NCI-H510A treated with DMSO at 0.1 percent for 48 hours (cell line): ENCODE data around the gene SPSB2.
"Not testable (repeated sequence)": the region's sequence is repeated elsewhere in the genome, so short reads cannot be mapped to it uniquely, and the experiment has no call there.

Source experiments
- DNase-seq: peaks from one replicate; lab custom pipeline; 2025; lab: John Stamatoyannopoulos, UW

Gene SPSB2

GRCh38 chr12:6873094-6874014, at the start of gene SPSB2:
Gene SPSB2 (minus strand): TSS chr12:6873303. CDS start chr12:6872901, 402 bp downstream.
- DNase-seq, result peak; percentile 81

DNA sequence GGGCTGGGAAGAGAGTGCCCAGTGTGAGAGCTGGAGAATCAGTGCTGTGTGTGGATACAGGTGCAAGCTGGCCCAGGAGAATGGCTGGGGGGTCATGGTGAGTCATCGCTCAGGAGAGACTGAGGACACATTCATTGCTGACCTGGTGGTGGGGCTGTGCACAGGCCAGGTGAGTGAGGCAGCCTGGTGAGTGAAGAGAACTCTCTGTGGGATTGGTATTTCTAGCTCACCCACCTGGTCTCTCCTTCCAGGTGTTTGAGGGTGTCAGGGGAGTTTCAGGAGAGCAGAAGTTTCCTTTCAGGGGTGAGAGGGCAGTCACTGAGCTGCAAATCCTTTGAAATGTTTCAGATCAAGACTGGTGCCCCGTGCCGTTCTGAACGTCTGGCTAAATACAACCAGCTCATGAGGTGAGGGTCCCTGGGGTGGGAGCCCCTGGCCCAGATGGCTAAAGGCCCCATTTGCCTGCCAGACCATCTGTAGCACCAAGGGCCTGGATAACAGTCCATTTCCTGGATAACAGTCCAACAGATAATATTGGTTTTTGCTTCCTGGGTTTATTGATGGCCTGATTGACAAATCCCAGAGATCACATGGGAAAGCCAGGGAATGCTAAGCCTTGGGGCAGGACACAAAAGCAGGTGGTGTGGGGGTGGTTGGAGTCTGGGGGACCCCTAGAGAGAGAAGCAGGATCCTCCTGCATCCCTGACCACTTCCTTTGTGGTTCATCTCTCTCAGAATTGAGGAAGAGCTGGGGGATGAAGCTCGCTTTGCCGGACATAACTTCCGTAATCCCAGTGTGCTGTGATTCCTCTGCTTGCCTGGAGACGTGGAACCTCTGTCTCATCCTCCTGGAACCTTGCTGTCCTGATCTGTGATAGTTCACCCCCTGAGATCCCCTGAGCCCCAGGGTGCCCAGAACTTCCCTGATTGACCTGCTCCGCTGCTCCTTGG, 49.2 kb upstream of the SPSB2 start:
- DNase-seq, result no peak

DNA sequence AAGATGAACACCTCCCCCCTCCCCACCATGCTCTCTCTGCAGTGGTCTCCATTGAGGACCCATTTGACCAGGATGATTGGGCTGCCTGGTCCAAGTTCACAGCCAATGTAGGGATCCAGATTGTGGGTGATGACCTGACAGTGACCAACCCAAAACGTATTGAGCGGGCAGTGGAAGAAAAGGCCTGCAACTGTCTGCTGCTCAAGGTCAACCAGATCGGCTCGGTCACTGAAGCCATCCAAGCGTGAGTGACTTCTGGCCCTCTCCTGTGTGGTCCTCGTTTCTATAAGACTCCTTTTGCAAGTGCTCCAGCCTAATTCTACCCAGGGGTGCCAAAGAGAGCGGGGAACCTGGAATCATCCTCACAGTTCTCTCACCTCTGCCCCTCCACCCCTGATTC, 48.4 kb upstream of the SPSB2 start:
- no peak for DNase-seq

DNA sequence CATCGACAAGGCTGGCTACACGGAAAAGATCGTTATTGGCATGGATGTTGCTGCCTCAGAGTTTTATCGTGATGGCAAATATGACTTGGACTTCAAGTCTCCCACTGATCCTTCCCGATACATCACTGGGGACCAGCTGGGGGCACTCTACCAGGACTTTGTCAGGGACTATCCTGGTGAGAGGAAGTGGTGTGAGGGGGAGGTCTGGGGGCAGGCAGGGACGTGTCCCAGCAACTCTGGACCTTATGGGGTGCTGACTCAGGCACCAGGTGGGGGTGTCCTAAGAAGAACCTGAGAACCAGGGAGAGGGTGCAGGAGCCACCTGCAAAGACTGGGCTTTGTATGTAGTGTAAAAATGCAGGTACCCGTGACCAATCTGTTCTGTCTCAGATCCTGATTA, 46.5 kb upstream of the SPSB2 start:
- DNase-seq, result no peak

DNA sequence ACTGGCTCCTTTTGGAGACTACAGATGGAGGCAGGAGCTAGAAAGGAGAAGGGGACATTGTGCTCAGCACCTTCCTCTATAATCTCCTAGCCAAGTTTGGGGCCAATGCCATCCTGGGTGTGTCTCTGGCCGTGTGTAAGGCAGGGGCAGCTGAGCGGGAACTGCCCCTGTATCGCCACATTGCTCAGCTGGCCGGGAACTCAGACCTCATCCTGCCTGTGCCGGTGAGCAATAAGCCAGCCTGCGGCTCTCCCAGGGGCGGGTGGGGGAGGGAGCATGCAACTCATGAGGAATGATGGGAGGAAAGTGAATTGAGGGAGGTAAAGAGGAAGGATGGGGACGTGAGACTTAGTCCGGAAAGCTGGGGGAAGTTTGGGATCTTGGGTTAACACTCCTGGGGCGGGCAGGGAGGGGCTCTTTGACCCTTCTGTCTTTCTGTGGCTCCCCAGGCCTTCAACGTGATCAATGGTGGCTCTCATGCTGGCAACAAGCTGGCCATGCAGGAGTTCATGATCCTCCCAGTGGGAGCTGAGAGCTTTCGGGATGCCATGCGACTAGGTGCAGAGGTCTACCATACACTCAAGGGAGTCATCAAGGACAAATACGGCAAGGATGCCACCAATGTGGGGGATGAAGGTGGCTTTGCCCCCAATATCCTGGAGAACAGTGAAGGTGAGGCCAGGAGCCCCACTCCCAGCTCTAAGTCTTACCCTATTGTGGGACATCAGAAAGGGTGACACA, 44.6 kb upstream of the SPSB2 start:
- no peak for DNase-seq

- no peak for DNase-seq
Measured at GRCh38 chr12:6916426-6917200, 43.5 kb upstream of the SPSB2 start.

- no peak for DNase-seq
Measured at GRCh38 chr12:6915789-6916285, 42.7 kb upstream of the SPSB2 start.

DNA sequence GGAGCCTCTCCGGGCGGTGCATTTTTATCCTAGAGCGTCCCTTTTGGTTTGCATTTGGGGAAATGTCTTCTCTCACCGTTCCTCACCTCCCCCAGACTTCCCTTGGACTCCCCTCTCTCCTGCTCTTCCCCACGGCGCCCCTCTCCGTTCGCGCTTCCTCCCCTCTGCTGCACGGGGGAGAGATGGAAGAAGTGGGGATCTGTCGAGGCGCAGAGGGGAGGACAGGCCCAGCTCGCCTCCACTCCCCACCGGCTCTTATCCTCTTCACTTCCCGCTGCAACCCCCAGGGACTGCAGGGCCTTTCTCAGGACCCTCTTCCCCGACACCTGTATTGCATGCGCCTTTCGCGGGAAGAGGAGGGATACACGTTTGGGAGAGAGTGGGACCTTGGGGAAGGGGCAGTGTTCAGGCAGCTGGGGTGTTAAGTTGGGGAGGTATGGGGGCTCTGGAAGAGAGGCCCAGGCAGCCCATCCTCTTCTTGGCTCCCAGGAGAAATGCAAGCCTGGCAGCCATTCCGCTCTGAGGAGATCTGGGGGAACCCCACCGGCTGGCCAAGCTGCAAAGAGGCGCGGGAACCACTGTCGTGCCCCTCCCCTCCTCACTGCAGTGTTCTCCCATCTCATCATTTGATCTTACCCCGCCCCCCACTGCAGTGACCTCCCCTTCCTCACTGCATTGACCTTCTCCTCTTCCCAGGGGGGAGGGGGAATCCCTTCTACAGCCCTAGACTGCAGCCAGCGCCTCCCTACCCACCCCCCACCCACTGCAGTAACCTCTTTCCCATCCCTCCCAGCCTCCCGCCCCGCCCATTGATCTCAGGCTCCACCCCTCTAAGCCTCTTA, 42.1 kb upstream of the SPSB2 start:
- no peak for DNase-seq

GRCh38 chr12:6914246-6914946, 41.3 kb upstream of the SPSB2 start, which contains the start of gene ENO2:
Gene ENO2 (plus strand): TSS chr12:6914580. CDS start chr12:6915833, 1,253 bp downstream.
- DNase-seq, result peak; percentile 30

DNA sequence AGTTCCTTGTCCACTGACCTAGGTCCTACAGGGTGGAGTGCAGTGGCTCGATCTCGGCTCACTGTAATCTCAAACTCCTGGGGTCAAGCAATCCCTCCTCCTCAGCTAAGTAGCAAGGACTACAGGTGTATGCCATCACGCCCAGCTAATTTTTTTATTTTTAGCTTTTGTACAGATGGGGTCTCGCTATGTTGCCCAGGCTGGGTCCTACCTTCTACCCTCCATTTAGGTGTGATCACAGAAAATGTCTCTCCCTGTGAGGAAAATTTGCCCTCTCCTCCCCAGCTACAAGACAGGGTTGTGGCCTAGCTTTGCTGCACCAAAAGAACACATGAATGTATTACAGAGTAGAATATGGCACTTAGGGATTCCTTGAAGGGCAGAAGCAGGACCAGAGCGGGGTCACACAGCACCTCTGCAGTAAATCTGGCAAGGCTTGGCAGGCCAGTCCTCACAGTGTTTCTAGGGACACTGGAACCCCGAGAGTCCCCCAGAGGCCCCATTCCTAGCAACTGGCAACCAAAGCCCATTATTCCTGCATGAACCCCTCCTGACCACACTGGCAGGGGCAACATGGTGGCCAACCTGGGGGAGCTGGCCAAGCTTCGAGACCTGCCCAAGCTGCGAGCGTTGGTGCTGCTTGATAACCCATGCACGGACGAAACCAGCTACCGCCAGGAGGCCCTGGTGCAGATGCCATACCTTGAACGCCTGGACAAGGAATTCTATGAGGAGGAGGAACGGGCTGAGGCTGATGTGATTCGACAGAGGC, 39.2 kb upstream of the SPSB2 start:
- no peak for DNase-seq

DNA sequence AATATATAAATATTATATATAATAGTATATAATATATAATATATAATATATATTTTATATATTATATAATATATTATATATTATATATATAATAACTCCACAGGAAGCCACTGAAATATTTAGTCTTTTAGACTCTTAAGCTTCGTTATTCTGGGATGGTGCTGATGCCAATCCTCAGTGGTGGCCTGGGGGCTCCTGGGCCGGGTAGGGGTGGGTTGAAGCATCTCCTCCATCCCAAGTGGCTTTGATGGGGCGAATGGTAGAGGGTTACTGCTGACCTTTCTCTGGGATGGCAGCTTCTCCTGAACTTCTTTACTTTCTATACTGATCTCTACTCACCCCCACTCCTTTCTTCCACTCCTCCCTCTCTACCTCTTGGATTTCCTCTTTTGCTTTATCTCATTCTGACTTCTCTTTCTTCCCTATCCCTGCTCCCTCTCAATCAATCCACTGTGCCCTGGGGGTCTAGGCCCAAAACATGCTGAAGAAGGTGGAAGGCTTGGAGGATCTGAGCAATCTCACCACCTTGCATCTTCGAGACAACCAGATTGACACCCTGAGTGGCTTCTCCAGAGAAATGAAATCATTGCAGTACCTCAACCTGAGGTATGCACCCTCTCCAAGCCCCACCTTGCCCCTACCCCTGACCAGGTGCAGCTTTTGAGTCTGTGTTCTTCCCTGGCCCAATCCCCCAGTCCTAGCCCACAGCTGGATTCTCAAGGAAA, 36.5 kb upstream of the SPSB2 start:
- no peak for DNase-seq

DNA sequence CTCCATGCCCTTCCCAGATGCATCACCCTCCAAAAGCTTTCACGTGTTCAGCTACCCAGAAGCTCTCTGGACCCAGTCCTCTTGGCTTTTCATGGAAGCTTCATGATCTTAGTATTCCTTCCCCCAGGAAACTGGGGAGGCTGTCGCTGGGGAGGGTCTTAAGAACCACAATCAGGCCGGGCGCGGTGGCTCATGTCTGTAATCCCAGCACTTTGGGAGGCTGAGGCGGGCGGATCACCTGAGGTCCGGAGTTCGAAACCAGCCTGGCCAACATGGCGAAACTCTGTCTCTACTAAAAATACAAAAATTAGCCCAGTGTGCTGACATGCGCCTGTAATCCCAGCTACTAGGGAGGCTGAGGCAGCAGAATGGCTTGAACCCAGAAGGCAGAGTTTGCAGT, 35.0 kb upstream of the SPSB2 start:
- DNase-seq, result not testable (repeated sequence)

GRCh38 chr12:6905414-6906040, 32.4 kb upstream of the SPSB2 start:
- no peak for DNase-seq

DNA sequence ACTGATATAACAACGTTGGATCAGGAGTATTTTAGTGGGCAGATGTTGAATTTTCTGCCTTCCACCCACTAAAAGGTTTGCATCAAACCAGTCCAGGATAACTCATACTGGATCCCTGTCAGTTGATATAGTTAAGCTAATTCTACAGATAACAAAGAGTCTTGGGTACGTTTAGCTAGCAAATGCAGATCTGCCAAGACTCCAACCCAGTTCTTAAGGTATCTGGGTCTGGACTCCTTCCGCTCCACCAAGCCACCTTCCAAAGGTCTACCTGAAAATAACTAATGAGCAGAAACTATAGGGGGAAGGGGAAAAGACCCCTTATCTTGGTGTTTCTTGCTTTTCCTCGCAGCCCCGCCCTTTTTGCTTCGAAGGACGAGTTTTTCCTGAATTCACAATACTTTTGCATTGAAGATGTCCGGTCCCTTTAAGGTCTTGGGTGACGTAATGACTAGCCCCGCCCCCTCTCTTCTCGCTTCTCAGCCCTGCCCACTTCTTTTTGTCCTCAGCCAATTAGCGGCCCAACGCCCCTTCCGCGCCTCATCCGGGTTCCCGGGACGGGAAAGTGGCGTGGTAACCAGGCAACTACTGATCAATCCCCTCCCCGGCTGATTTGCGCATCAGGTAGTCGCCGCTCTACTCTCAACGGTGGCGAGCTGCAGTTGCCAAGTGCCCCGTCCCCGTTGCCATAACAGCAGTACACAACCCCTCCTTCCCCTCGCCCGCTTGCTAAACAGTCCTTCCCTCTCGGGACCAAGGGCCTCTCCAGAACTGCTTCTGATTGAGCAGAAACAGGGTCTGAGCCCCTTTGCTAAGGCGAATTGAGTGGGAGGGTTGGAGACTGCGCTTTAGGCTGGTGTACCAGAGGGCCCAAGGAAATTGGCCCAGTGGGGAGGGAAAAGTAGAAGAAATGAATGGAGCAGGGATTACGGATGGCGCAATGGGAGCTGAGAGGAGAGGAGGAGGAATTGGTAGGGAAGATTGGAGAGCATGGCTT, 31.5 kb upstream of the SPSB2 start, which contains the start of gene LRRC23:
Gene LRRC23, plus strand, starts transcription at position 543 of the 997 bp plus-strand sequence. CDS start 812 bp downstream, outside the sequence.
- peak; percentile 90 for DNase-seq

GRCh38 chr12:6903722-6904121, 30.6 kb upstream of the SPSB2 start:
- DNase-seq, result no peak

- no peak for DNase-seq
Measured at GRCh38 chr12:6902448-6902847, 29.3 kb upstream of the SPSB2 start.
